C4-2B (cell line): ENCODE measurements around the gene FGFR3.

Source experiments
- ZFX ChIP-seq: fragments of 450-650 bp; IDR thresholded peaks from 2 replicates; pipeline ENCODE4 v1.6.1; 2017
- TF ChIP-seq, protein P1 (sequence below): fragments of 450-650 bp; conservative IDR thresholded peaks from 2 replicates; pipeline ENCODE4 v1.5.1; 2017; ENCODE audit warnings: mild to moderate bottlenecking

DNA sequence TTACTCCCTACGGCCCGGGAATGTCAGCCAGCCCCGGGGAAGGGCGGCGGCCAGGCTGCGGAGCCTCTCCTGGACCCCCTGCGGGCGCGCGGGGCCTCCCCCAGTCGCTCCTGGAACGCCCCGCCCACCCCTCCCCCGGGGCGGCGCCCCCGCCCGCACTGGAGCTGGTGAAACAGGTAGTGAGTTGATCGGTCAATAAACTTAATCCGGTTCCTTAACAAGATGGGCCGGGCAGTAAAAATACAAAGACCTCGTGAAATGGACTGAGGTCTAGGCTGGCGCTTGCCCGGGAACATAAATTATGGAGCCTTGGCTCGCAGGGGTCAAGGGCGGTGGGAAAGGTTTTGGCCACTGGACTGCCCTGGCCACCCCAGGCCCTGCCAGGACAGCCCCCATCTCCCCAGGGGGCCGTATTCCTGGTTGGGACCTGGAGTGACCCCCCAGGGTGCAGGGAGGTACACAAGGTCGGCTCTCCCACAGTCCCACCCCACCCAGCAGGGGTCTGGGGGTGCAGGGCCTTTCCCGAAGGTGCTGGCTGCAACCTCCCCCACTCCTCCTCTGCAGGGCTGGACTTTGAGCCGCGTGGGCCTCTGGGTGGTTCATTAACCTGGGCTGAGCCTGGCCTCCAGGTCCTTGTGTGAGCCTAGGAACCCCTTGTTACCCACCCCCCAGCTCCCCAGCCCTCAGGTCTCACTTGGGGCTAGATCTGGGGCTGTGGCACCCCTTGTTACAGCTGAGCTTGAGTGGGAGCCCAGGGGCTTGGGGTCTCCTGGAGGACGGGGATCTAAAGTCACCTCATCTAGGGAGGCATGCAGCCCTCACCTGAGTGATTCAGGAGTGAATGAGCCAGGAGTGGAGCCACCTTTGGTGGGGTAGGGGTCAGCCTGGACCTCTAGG lies 2.5 kb downstream of the FGFR3 start:
- TF ChIP-seq, protein P1, sequence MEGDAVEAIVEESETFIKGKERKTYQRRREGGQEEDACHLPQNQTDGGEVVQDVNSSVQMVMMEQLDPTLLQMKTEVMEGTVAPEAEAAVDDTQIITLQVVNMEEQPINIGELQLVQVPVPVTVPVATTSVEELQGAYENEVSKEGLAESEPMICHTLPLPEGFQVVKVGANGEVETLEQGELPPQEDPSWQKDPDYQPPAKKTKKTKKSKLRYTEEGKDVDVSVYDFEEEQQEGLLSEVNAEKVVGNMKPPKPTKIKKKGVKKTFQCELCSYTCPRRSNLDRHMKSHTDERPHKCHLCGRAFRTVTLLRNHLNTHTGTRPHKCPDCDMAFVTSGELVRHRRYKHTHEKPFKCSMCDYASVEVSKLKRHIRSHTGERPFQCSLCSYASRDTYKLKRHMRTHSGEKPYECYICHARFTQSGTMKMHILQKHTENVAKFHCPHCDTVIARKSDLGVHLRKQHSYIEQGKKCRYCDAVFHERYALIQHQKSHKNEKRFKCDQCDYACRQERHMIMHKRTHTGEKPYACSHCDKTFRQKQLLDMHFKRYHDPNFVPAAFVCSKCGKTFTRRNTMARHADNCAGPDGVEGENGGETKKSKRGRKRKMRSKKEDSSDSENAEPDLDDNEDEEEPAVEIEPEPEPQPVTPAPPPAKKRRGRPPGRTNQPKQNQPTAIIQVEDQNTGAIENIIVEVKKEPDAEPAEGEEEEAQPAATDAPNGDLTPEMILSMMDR = no peak
- TF ChIP-seq ZFX = no peak
